Stimulated activated CD4-positive, alpha-beta T cell treated with anti-CD3 and anti-CD28 coated beads, Interleukin-4, amount 100 ng/mL, for 4 hours (primary cell): ENCODE measurements around the gene TRIM71.

Source experiments
- DNase-seq, 2 experiments: peaks; one replicate each; pipeline ENCODE4 v3.0.0-alpha.2; 2020

The TRIM71 gene

DNA sequence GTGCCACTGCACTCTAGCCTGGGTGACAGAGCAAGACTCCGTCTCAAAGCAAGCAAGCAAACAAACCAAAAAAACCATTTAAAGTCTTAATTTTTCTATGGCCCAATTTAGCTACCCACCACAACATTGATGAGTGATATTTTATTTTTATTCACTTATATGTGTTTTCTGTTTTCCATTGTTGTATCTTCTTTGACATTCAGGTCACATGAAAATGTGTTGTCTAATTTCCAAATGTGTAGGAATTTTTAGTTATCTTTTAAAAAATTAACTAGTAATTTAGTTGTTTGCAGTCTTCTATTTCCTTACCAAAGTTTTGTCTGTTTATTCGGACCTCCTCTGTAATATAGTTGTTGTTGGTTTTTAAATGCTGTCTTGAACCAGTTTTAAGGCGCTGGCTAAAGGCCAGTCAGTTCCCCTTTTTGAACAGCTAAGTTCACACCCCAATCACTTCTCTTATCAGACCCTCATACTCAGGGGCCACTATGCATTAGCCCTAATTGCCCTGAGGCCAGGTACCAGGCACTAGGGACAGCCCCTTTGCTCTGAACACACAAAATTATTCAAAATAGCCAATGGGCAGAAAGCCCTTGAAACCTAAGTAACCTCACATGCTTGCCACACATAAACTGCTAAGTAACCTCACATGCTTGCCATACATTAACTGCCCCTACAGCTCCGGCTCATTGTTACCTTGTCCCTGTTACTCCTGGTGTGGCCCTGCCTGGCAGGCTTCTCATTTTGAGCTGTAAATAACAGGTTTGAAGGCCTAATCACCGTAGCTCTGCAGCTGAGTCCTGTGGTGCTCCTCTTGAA, 129.4 kb downstream of the TRIM71 start:
- no peak for DNase-seq
